ENCODE data around the gene OR2A2.

- TF ChIP-seq, protein P1, sequence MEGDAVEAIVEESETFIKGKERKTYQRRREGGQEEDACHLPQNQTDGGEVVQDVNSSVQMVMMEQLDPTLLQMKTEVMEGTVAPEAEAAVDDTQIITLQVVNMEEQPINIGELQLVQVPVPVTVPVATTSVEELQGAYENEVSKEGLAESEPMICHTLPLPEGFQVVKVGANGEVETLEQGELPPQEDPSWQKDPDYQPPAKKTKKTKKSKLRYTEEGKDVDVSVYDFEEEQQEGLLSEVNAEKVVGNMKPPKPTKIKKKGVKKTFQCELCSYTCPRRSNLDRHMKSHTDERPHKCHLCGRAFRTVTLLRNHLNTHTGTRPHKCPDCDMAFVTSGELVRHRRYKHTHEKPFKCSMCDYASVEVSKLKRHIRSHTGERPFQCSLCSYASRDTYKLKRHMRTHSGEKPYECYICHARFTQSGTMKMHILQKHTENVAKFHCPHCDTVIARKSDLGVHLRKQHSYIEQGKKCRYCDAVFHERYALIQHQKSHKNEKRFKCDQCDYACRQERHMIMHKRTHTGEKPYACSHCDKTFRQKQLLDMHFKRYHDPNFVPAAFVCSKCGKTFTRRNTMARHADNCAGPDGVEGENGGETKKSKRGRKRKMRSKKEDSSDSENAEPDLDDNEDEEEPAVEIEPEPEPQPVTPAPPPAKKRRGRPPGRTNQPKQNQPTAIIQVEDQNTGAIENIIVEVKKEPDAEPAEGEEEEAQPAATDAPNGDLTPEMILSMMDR (IDR thresholded peaks at IDR 0.05) = no peak
- TF ChIP-seq POLR2A (IDR thresholded peaks at IDR 0.05) = no peak
These were observed 7.3 kb upstream of the OR2A2 start for GRCh38 chr7:144102041-144102440.

Data from upper lobe of left lung (tissue), 4 donors.